Astrocyte of the spinal cord (primary cell): Measurements from ENCODE around the gene PKHD1.

ENCODE experiments used
- DNase-seq: peaks from one replicate; pipeline ENCODE4 v3.0.0; 2011; ENCODE audit warnings: low read depth, low spot score
- H3K4me3 ChIP-seq: 2 replicates; pipeline ENCODE4 v1.5.1; 2011; ENCODE audit warnings: low read depth, mild to moderate bottlenecking, low read length, moderate library complexity
- CTCF ChIP-seq: IDR thresholded peaks from 2 replicates; pipeline ENCODE4 v1.5.1; 2012; ENCODE audit warnings: low read depth, mild to moderate bottlenecking, low read length, inconsistent platforms
- in situ Hi-C: cut with HindIII; loops from 2 replicates; pipeline ENCODE4 v1.10.0; 2017; ENCODE audit warnings: low sequenced_read_pairs

PKHD1 gene

DNA sequence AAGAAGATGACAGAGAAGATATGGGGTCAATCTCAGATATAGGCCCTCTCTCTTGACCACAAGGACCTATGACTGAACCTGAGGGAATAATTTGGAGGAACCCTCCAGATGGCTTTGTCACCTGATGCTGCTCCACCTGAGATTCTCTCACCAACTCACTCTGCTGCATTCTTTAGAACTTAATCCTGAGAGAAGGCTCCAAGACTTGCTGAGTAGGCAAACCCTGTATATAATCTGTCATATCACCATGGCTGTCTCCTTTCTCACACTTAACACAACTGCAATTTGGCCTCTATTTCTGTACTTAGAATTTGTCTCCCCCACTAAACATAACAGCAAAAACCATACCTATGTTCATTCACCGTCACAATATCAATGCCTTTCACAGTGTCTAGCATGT, 172.3 kb downstream of the PKHD1 start:
- in situ Hi-C loops: no loop called here
- no peak for DNase-seq
- no peak for TF ChIP-seq CTCF
- H3K4me3 ChIP-seq: no peak overlapping the region

DNA sequence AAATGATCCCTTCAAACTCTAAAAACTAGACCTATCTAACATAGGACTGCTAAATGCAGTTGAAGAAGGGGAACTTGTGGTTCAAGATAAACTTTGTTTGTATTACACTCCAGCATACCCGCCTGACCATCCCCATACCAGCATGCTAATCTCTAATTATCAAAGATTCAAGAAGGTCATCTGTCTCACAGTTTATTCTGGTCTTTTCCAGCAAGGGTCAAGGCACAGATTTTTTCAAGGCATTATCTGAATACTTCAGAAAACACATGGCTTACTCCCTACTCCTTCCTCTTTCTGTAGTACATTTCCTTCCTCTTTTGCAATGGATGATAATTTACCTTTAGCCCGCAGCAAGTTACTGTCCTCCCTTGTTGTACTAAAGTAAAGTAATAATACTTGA, 174.1 kb downstream of the PKHD1 start:
- H3K4me3 ChIP-seq: no peak overlapping the region
- no peak for TF ChIP-seq CTCF
- no peak for DNase-seq
- in situ Hi-C loops: no loop called here

DNA sequence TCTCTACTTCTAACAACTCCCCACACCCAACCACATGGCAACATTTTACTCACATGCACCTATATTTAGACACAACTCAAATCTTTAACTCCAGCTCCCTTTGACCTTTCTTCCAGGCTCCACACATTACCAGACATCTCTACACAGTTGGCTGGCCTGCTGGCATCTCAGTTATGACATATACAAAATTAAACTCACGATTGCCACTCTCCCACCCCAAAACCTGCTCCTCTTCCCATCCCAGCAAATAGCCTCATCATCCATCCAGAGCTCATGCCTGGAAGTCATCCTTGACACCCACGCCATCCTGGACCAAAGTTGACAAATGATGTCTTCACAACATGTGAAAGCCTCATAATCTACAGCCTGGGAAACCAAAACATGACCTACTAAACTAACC, 176.6 kb downstream of the PKHD1 start:
- DNase-seq: no peak
- H3K4me3 ChIP-seq: no peak overlapping the region
- TF ChIP-seq CTCF: no peak
- in situ Hi-C loops: no loop called here

DNA sequence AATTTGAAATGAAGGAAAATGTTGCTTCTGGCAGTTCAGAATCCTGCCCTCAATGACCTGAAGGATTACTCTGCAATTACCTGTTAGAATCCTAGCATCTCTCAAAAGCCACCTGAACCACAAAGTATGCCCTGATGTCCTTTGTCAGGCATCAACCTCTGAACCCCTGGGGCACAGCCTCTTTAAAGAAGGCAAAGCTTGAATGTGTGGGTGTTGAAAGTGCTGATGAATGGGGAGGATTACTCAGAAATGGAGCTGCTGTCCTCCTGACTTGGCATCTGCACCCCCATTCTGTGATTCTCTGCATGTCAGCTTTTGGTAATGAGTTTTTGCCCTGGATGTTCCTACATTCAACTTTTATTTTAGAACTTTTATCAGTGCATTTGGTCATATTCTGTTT, 179.2 kb downstream of the PKHD1 start:
- in situ Hi-C loops: no loop called here
- no peak for DNase-seq
- no peak for TF ChIP-seq CTCF
- no peak overlapping the region for H3K4me3 ChIP-seq

- no peak for DNase-seq
- no peak for TF ChIP-seq CTCF
- in situ Hi-C loops: no loop called here
- no peak overlapping the region for H3K4me3 ChIP-seq
Measured at GRCh38 chr6:51901766-51902764, 185.3 kb downstream of the PKHD1 start.

GRCh38 chr6:51893366-51893765, 194.0 kb downstream of the PKHD1 start:
- TF ChIP-seq CTCF: no peak
- DNase-seq: no peak
- in situ Hi-C loops: no loop called here
- H3K4me3 ChIP-seq: no peak overlapping the region
